Left kidney (tissue), 2 donors: Measurements from ENCODE around the gene SLC25A46. TPM values are rescaled to one million over a fixed set of nuclear protein-coding genes. Genes with fewer than 3 reads are reported as not detected.
"Not testable (repeated sequence)": the region's sequence is repeated elsewhere in the genome, so short reads cannot be mapped to it uniquely, and the experiment has no call there.

ENCODE experiments used
- DNase-seq: peaks from one replicate; pipeline ENCODE4 v3.0.0-alpha.2; 2013
- polyA plus RNA-seq: library from polyadenylated mRNA; unstranded; fragments of 120-200 nt; gene quantifications from one replicate; pipeline ENCODE4 v1.2.1, GENCODE V29; 2013; ENCODE audit not compliant: insufficient read length

SLC25A46 gene
- polyA plus RNA-seq, 1 donor, result 64.0 TPM

GRCh38 chr5:110753600-110753999 is 14.8 kb downstream of the SLC25A46 start:
- no peak for DNase-seq

- DNase-seq, result no peak
These were observed 15.4 kb downstream of the SLC25A46 start for GRCh38 chr5:110754181-110754580.

GRCh38 chr5:110757118-110757729 is 18.4 kb downstream of the SLC25A46 start:
- peak; percentile 27 for DNase-seq

GRCh38 chr5:110760158-110760557 is 21.4 kb downstream of the SLC25A46 start:
- DNase-seq, result no peak

- DNase-seq, result no peak
These were observed 29.5 kb downstream of the SLC25A46 start for GRCh38 chr5:110768138-110768860.

- DNase-seq, result no peak
These were observed 30.3 kb downstream of the SLC25A46 start for GRCh38 chr5:110769000-110769681.

- DNase-seq, result no peak
These were observed 31.5 kb downstream of the SLC25A46 start for GRCh38 chr5:110770286-110770685.

- no peak for DNase-seq
These were observed 46.1 kb downstream of the SLC25A46 start for GRCh38 chr5:110784901-110785300.

- DNase-seq, result no peak
These were observed 46.5 kb downstream of the SLC25A46 start for GRCh38 chr5:110785356-110785755.

- DNase-seq, result not testable (repeated sequence)
These were observed 49.2 kb downstream of the SLC25A46 start for GRCh38 chr5:110788006-110788405.

- no peak for DNase-seq
These were observed 51.9 kb downstream of the SLC25A46 start for GRCh38 chr5:110790673-110791072.

GRCh38 chr5:110802998-110803397 is 64.2 kb downstream of the SLC25A46 start:
- no peak for DNase-seq

GRCh38 chr5:110803467-110804326 is 64.9 kb downstream of the SLC25A46 start:
- DNase-seq, result no peak

- peak; percentile 36 for DNase-seq
These were observed 68.4 kb downstream of the SLC25A46 start for GRCh38 chr5:110807169-110807568.

GRCh38 chr5:110809006-110809405 is 70.2 kb downstream of the SLC25A46 start:
- no peak for DNase-seq

Other genes starting within 250 kb of the SLC25A46 start
- gene TMEM232, start 12.3 kb upstream of the SLC25A46 start, polyA plus RNA-seq, result 7.3 TPM